Activated naive CD4-positive, alpha-beta T cell treated with anti-CD3 and anti-CD28 coated beads, Interleukin-2, amount 50 U/mL, for 72 hours (primary cell): ENCODE results near the gene ROR2. TPM values are rescaled to one million over a fixed set of nuclear protein-coding genes. Genes with fewer than 3 reads are reported as not detected.
A peak's percentile ranks its signal among the peaks of the same experiment; 100 is the strongest.
"Not testable (repeated sequence)": the region's sequence is repeated elsewhere in the genome, so short reads cannot be mapped to it uniquely, and the experiment has no call there.

Source experiments
- ATAC-seq, 2 donors: fragments of 150-1000 bp; cut with Tn5 transposase; 2 replicates each; pipeline ENCODE4 v1.10.0; 2021; ENCODE audit warnings: mild to moderate bottlenecking in 2 of 2, moderate library complexity in 2 of 2
- DNase-seq, 2 donors: peaks; one replicate each; pipeline ENCODE4 v3.0.0; 2021 to 2022; ENCODE audit warnings: low spot score in 2 of 2
- H3K27ac Mint-ChIP-seq, 2 donors: one replicate each; pipeline ENCODE4 v1.8.0; 2022; ENCODE audit warnings: mild to moderate bottlenecking in 2 of 2, mixed read lengths in 2 of 2
- H3K36me3 Mint-ChIP-seq, 2 donors: one replicate each; pipeline ENCODE4 v1.8.0; 2022; ENCODE audit warnings: mixed read lengths in 2 of 2
- H3K9me3 Mint-ChIP-seq, 2 donors: one replicate each; pipeline ENCODE4 v1.8.0; 2022; ENCODE audit warnings: mixed read lengths in 2 of 2
- total RNA-seq, 2 donors: library from RNA; stranded (reverse); gene quantifications; one replicate each; pipeline ENCODE4 v1.2.3, GENCODE V29; 2022

ROR2 gene
- total RNA-seq, 2 donors from 2014 or later, result not detected

GRCh38 chr9:91796516-91796915, 153.5 kb downstream of the ROR2 start:
- H3K27ac Mint-ChIP-seq, DNase-seq, H3K9me3 Mint-ChIP-seq, H3K36me3 Mint-ChIP-seq: not testable (repeated sequence)
- ATAC-seq, result peak in 1 of 2 donors; percentile 25

- H3K27ac Mint-ChIP-seq, result no peak overlapping the region
Measured at GRCh38 chr9:91795598-91796241, 154.3 kb downstream of the ROR2 start.

GRCh38 chr9:91793371-91793770, 156.7 kb downstream of the ROR2 start:
- not testable (repeated sequence) for H3K9me3 Mint-ChIP-seq, H3K36me3 Mint-ChIP-seq, H3K27ac Mint-ChIP-seq, DNase-seq, ATAC-seq

More at GRCh38 chr9:91795598-91796241, 154.3 kb downstream of the ROR2 start:
- DNase-seq, result no peak
- ATAC-seq, result no peak
- H3K36me3 Mint-ChIP-seq, result no peaks in the 10 kb centered on the region
- H3K9me3 Mint-ChIP-seq, result no peaks in the 10 kb centered on the region

DNA sequence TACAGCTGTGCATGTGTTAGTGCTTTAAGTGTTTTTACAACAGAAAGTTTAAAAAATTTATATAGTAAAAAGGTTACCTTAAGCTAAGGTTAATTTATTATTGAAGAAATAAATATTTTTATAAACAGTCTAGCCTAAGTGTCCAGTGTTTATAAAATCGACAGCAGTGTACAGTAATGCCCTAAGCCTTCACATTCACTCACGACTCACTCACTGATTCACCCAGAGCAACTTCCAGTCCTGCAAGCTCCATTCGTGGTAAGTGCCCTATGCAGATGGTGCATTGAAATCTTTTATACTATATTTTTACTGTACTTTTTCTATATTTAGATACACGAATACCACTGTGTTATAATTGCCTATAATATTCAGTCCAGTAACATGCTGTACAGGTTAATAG, 159.1 kb downstream of the ROR2 start:
- ATAC-seq, result no peak
- Mint-ChIP-seq H3K9me3 (peaks cover 0 to 5% of the 10 kb centered on the region in 2 donors), H3K27ac (no peak overlapping the region)

GRCh38 chr9:91789941-91790340, 160.1 kb downstream of the ROR2 start:
- Mint-ChIP-seq H3K36me3 (no peaks in the 10 kb centered on the region), H3K9me3 (peaks cover 0 to 5% of the 10 kb centered on the region in 2 donors), H3K27ac (no peak overlapping the region)
- peak in 1 of 2 donors; percentile 16 for ATAC-seq
- DNase-seq, result no peak

More for the DNA sequence above, 159.1 kb downstream of the ROR2 start:
- no peaks in the 10 kb centered on the region for H3K36me3 Mint-ChIP-seq
- no peak for DNase-seq

DNA sequence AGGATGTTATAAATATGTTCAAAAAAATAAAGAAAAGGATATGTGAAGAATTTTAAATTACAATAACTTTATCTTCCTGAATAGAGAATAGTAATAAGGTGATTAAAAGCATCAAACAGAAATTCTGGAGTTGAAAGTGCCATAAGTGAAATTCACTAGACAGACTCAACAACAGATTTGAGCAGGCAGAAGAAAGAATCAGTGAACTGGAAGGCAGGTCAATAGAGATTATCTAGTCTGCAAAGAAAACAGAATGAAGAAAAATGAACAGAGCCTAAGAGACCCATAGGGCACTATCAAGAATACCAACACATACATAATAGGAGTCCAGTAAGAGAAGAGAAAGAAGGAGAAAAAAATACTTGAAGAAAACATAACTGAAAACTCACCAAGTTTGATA, 162.1 kb downstream of the ROR2 start:
- Mint-ChIP-seq H3K36me3 (no peaks in the 10 kb centered on the region), H3K27ac (no peak overlapping the region), H3K9me3 (peaks cover 0 to 5% of the 10 kb centered on the region in 2 donors)
- no peak for DNase-seq
- no peak for ATAC-seq

DNA sequence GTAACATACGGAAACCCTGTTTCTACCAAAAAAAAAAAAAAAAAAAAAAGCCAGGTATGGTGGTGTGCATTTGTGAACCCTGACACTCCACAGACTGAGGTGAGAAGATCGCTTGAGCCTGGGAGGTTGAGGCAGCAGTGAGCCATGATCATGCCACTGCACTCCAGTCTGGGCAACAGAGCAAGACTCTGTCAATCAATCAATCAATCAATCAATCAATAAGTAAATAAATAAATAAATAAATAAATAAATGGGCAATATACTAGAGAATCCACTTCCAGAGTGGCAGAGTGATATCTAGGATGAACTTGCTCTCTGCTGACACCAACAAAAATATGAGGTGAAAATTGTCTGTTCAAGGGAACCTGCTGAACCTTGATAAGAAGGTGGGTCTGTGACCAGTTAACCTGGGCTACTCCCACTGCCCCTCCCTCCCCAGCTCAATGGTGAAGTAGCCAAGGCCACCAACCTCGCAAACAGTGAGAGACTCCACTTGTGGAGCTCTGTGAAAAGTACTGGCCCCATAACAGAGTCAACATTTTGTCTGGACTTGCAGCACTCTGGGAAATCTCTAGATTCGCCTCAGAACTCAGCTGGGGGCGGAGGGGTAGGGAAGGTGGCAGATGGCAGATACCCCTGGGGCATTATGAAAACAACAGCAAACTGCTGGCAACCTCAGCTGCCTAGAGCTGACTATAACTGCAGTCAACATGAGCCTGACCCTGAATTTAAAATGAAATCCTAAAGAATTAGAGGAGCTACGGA, 163.7 kb downstream of the ROR2 start:
- Mint-ChIP-seq H3K9me3 (peaks cover 0 to 5% of the 10 kb centered on the region in 2 donors), H3K27ac (no peak overlapping the region), H3K36me3 (no peaks in the 10 kb centered on the region)
- ATAC-seq, result no peak
- no peak for DNase-seq

GRCh38 chr9:91785447-91785842, 164.6 kb downstream of the ROR2 start:
- no peaks in the 10 kb centered on the region for H3K36me3 Mint-ChIP-seq
- ATAC-seq, result no peak
- no peak for DNase-seq
- H3K27ac Mint-ChIP-seq, result no peak overlapping the region
- peaks cover 0 to 5% of the 10 kb centered on the region in 2 donors for H3K9me3 Mint-ChIP-seq

- Mint-ChIP-seq H3K36me3 (no peaks in the 10 kb centered on the region), H3K9me3 (peaks cover 0 to 5% of the 10 kb centered on the region in 2 donors), H3K27ac (no peak overlapping the region)
- ATAC-seq (no peak), DNase-seq (no peak)
Measured at GRCh38 chr9:91784673-91785446, 165.2 kb downstream of the ROR2 start.

- Mint-ChIP-seq H3K36me3 (no peaks in the 10 kb centered on the region), H3K9me3 (peaks cover 0 to 5% of the 10 kb centered on the region in 2 donors), H3K27ac (no peak overlapping the region)
Measured at GRCh38 chr9:91783876-91784672, 166.0 kb downstream of the ROR2 start.

GRCh38 chr9:91783411-91783810, 166.6 kb downstream of the ROR2 start:
- no peak overlapping the region for H3K27ac Mint-ChIP-seq

More at GRCh38 chr9:91783876-91784672, 166.0 kb downstream of the ROR2 start:
- no peak for ATAC-seq
- DNase-seq, result no peak

GRCh38 chr9:91782708-91783214, 167.3 kb downstream of the ROR2 start:
- ATAC-seq (no peak), DNase-seq (no peak)
- Mint-ChIP-seq H3K9me3 (peaks cover 0 to 5% of the 10 kb centered on the region in 2 donors), H3K27ac (no peak overlapping the region), H3K36me3 (no peaks in the 10 kb centered on the region)

More at GRCh38 chr9:91783411-91783810, 166.6 kb downstream of the ROR2 start:
- Mint-ChIP-seq H3K36me3 (no peaks in the 10 kb centered on the region), H3K9me3 (peaks cover 0 to 5% of the 10 kb centered on the region in 2 donors)
- DNase-seq, result no peak
- ATAC-seq, result no peak

- no peak for ATAC-seq
- H3K9me3 Mint-ChIP-seq, result peaks cover 0 to 4% of the 10 kb centered on the region in 2 donors
Measured at GRCh38 chr9:91781906-91782305, 168.1 kb downstream of the ROR2 start.

GRCh38 chr9:91781116-91781515, 168.9 kb downstream of the ROR2 start:
- H3K27ac Mint-ChIP-seq, result no peak overlapping the region
- DNase-seq (no peak), ATAC-seq (no peak)
- no peaks in the 10 kb centered on the region for H3K36me3 Mint-ChIP-seq
- H3K9me3 Mint-ChIP-seq, result no peaks in the 10 kb centered on the region

More at GRCh38 chr9:91781906-91782305, 168.1 kb downstream of the ROR2 start:
- no peak for DNase-seq
- no peak overlapping the region for H3K27ac Mint-ChIP-seq
- H3K36me3 Mint-ChIP-seq, result no peaks in the 10 kb centered on the region

GRCh38 chr9:91778031-91778430, 172.0 kb downstream of the ROR2 start:
- no peaks in the 10 kb centered on the region for H3K9me3 Mint-ChIP-seq

DNA sequence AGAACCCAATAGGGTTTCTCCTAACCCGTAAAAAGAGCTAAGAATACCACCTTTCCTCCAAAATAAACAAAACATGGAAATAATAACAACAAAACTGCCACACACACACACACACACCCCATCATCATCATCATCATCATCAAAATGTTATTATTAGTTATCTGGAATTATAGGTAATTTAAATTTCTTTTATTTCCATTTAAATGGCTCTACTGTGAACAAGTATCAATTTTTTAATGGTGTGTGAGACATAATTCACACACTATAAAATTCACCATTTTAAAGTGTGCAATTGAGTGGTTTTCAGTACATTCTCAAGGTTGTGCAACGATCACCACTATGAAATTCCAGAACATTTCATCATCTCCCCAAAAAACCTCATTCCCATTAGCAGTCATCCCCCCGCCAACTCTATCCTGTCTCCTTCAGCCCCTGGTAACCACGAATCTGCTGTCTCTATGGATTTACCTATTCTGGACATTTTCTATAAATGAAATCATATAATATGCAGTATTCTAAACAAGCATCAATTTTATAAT, 172.7 kb downstream of the ROR2 start:
- ATAC-seq (no peak), DNase-seq (no peak)
- Mint-ChIP-seq H3K9me3 (no peaks in the 10 kb centered on the region), H3K36me3 (no peaks in the 10 kb centered on the region), H3K27ac (no peak overlapping the region)

More at GRCh38 chr9:91778031-91778430, 172.0 kb downstream of the ROR2 start:
- no peak for DNase-seq
- ATAC-seq, result no peak
- Mint-ChIP-seq H3K36me3 (no peaks in the 10 kb centered on the region), H3K27ac (no peak overlapping the region)
